SK-N-SH (cell line): ENCODE data around the gene RHBDL2. TPM values are rescaled to one million over a fixed set of nuclear protein-coding genes. Genes with fewer than 3 reads are reported as not detected.

Experiments used
- CTCF ChIA-PET: fragments of 300-600, 350-600 bp; formaldehyde crosslinking; extraction: SDS; loops from one replicate; lab custom pipeline; 2021; lab: Yijun Ruan, JAX
- POLR2A ChIA-PET: fragments of 350-600 bp; sonication (Branson Sonifier 250); formaldehyde crosslinking; extraction: SDS; loops from one replicate; lab custom pipeline; 2020; ENCODE audit warnings: antibody characterized with exemption, inconsistent platforms; lab: Yijun Ruan, JAX
- DNase-seq: peaks from one replicate; pipeline ENCODE4 v3.0.0; 2012
- H2AFZ ChIP-seq: fragments of 200-600 bp; sonication (generic); 2 replicates; pipeline ENCODE4 v1.8.1; 2016; ENCODE audit warnings: antibody characterized with exemption, mild to moderate bottlenecking, low read depth
- H3F3A ChIP-seq: fragments of 200-600 bp; sonication (generic); replicated peaks from 2 replicates; pipeline ENCODE3; 2016; ENCODE audit warnings: antibody characterized with exemption, mild to moderate bottlenecking; ENCODE audit not compliant: insufficient read depth
- H3K27ac ChIP-seq, 2 experiments: fragments of 200-500 bp in 1 of 2; fragments of 200-600 bp in 1 of 2; sonication (Bioruptor generic) in 1 of 2; sonication (generic), shearing (Covaris generic) in 1 of 2; 2 replicates each; pipeline versions ENCODE4 v1.5.1 to v1.6.1; 2014 to 2016; ENCODE audit warnings: low read depth in 2 of 2, inconsistent platforms in 1 of 2, low read length in 1 of 2, mild to moderate bottlenecking in 1 of 2, mixed read lengths in 1 of 2
- H3K27me3 ChIP-seq: fragments of 200-600 bp; sonication (generic), shearing (Covaris generic); 2 replicates; pipeline ENCODE4 v1.6.1; 2016; ENCODE audit warnings: mixed run types; ENCODE audit not compliant: insufficient read depth
- H3K36me3 ChIP-seq, 2 experiments: fragments of 200-500 bp in 1 of 2; fragments of 200-600 bp in 1 of 2; sonication (Bioruptor generic) in 1 of 2; sonication (generic) in 1 of 2; replicated peaks in 1 of 2; 2 replicates each; pipeline versions ENCODE3 to v1.5.1; 2014 to 2016; ENCODE audit warnings: low read length in 1 of 2, mild to moderate bottlenecking in 1 of 2; ENCODE audit not compliant: insufficient read depth in 2 of 2, control insufficient read depth in 1 of 2
- H3K4me1 ChIP-seq, 2 experiments: fragments of 200-500 bp in 1 of 2; fragments of 200-600 bp in 1 of 2; sonication (Bioruptor generic) in 1 of 2; sonication (generic), shearing (Covaris generic) in 1 of 2; 2 replicates each; pipeline versions ENCODE4 v1.5.1 to v1.6.1; 2014 to 2016; ENCODE audit warnings: low read depth in 1 of 2, low read length in 1 of 2, mixed run types in 1 of 2; ENCODE audit not compliant: insufficient read depth in 2 of 2, control insufficient read depth in 1 of 2
- H3K4me2 ChIP-seq: fragments of 200-600 bp; sonication (generic), shearing (Covaris generic); 2 replicates; pipeline ENCODE4 v1.6.1; 2017; ENCODE audit warnings: mixed run types
- H3K4me3 ChIP-seq, 2 experiments: fragments of 200-500 bp in 1 of 2; fragments of 200-600 bp in 1 of 2; sonication (Bioruptor generic) in 1 of 2; sonication (generic), shearing (Covaris generic) in 1 of 2; 2 replicates each; pipeline versions ENCODE4 v1.5.1 to v1.8.1; 2014 to 2016; ENCODE audit warnings: low read depth in 2 of 2, inconsistent platforms in 1 of 2, low read length in 1 of 2, mild to moderate bottlenecking in 1 of 2, mixed read lengths in 1 of 2, moderate library complexity in 1 of 2
- H3K79me2 ChIP-seq: fragments of 200-600 bp; sonication (generic); 2 replicates; pipeline ENCODE4 v1.8.1; 2017; ENCODE audit warnings: mild to moderate bottlenecking; ENCODE audit not compliant: insufficient read depth
- H3K9ac ChIP-seq: fragments of 200-600 bp; sonication (generic); 2 replicates; pipeline ENCODE4 v1.6.1; 2017; ENCODE audit warnings: mixed run types
- H3K9me2 ChIP-seq: fragments of 200-600 bp; sonication (generic); 2 replicates; pipeline ENCODE4 v1.6.1; 2017; ENCODE audit warnings: mixed run types
- H3K9me3 ChIP-seq: fragments of 200-600 bp; sonication (generic); 2 replicates; pipeline ENCODE4 v1.6.1; 2017; ENCODE audit warnings: mixed run types, mild to moderate bottlenecking, moderate library complexity
- H4K20me1 ChIP-seq: fragments of 200-600 bp; sonication (generic); 2 replicates; pipeline ENCODE4 v1.6.1; 2017; ENCODE audit warnings: mild to moderate bottlenecking, mixed run types; ENCODE audit not compliant: insufficient read depth
- EP300 ChIP-seq, 2 experiments: IDR thresholded peaks; 2 replicates each; pipeline versions ENCODE4 v1.4.0 to v1.6.1; 2012; ENCODE audit warnings: borderline replicate concordance in 1 of 2, low read depth in 1 of 2, low read length in 1 of 2
- FOXJ3 ChIP-seq: sonication (generic); formaldehyde crosslinking; IDR thresholded peaks from 2 replicates; pipeline ENCODE4 v1.5.1; 2020; ENCODE audit warnings: mild to moderate bottlenecking, missing genetic modification reagents
- FOXM1 ChIP-seq: IDR thresholded peaks from 2 replicates; pipeline ENCODE4 v1.4.0; 2012; ENCODE audit warnings: low read depth, mild to moderate bottlenecking
- GABPA ChIP-seq: IDR thresholded peaks from 2 replicates; pipeline ENCODE4 v1.4.0; 2012; ENCODE audit warnings: low read depth, mild to moderate bottlenecking
- GATA2 ChIP-seq: sonication (generic); formaldehyde crosslinking; IDR thresholded peaks from 2 replicates; pipeline ENCODE4 v1.5.0; 2020; ENCODE audit warnings: mild to moderate bottlenecking, missing genetic modification reagents
- IRF3 ChIP-seq: fragments of 150-350 bp; IDR thresholded peaks from 2 replicates; pipeline ENCODE4 v1.6.1; 2016; ENCODE audit warnings: mild to moderate bottlenecking, low read depth, low read length
- MEF2A ChIP-seq: IDR thresholded peaks from 2 replicates; pipeline ENCODE4 v1.4.0; 2012; ENCODE audit warnings: low read depth, borderline replicate concordance
- PBX3 ChIP-seq: IDR thresholded peaks from 2 replicates; pipeline ENCODE4; 2012
- RAD21 ChIP-seq: IDR thresholded peaks from 2 replicates; pipeline ENCODE4 v1.6.1; 2012; ENCODE audit warnings: mild to moderate bottlenecking, low read length
- TEAD4 ChIP-seq: IDR thresholded peaks from 2 replicates; pipeline ENCODE4 v1.4.0; 2012; ENCODE audit warnings: mild to moderate bottlenecking, borderline replicate concordance; ENCODE audit not compliant: insufficient read depth
- ZBTB33 ChIP-seq: IDR thresholded peaks from 2 replicates; pipeline ENCODE4 v1.4.0; 2012; ENCODE audit warnings: low read depth, borderline replicate concordance
- WGBS: methylation state at CpG from one replicate; pipeline ENCODE4 v1.1.6; 2017; ENCODE audit warnings: low lambda C conversion rate; 5-methylcytosine and 5-hydroxymethylcytosine counted together
- polyA plus RNA-seq, 3 experiments: library from polyadenylated mRNA; depleted of rRNA; stranded (reverse); fragments of >200 nt; gene quantifications; 2 replicates each; pipeline ENCODE4 v1.2.3, GENCODE V29; 2012

Gene RHBDL2
- polyA plus RNA-seq, 1 of the 3 experiments (the other 2 are of a cell fraction): 0.07 TPM

- Histone ChIP-seq H3K79me2 (no peaks in the 10 kb centered on the region), H3K4me3 (no peak overlapping the region), H3K4me1 (no peaks in the 10 kb centered on the region), H3K27me3 (no peaks in the 10 kb centered on the region), H4K20me1 (no peaks in the 10 kb centered on the region), H3K9me2 (no peaks in the 10 kb centered on the region), H3K9ac (no peak overlapping the region), H2AFZ (no peak overlapping the region), H3K36me3 (no peaks in the 10 kb centered on the region), H3F3A (no peaks in the 10 kb centered on the region), H3K4me2 (no peak overlapping the region), H3K27ac (no peak overlapping the region), H3K9me3 (no peaks in the 10 kb centered on the region)
- ChIA-PET POLR2A (no interaction called here), CTCF (no interaction called here)
- DNase-seq: no peak
- 89% methylated on average over 3 of the region's 4 CpGs for WGBS
- TF ChIP-seq FOXM1 (no peak), FOXJ3 (no peak), ZBTB33 (no peak), IRF3 (no peak), MEF2A (no peak), TEAD4 (no peak)
These were observed 42.1 kb downstream of the RHBDL2 start for GRCh38 chr1:38899560-38899959.

GRCh38 chr1:38898653-38899230 lies 42.9 kb downstream of the RHBDL2 start:
- H2AFZ ChIP-seq: no peak overlapping the region
- DNase-seq: no peak
- no peak overlapping the region for H3K27ac ChIP-seq
- no peak overlapping the region for H3K9ac ChIP-seq
- H3F3A ChIP-seq: no peaks in the 10 kb centered on the region
- no peak overlapping the region for H3K4me3 ChIP-seq
- no peak for TF ChIP-seq GATA2 (CRISPR knock-in tag)
- no peak for TF ChIP-seq PBX3
- no peak for TF ChIP-seq GABPA
- no peak for TF ChIP-seq RAD21
- TF ChIP-seq EP300 (IDR thresholded peaks at IDR 0.05; ENCODE audit: borderline replicate concordance in 1 of 2, low read depth in 1 of 2, low read length in 1 of 2): no peak
- TF ChIP-seq FOXM1: no peak
- H3K9me2 ChIP-seq: no peaks in the 10 kb centered on the region
- H3K79me2 ChIP-seq: no peaks in the 10 kb centered on the region
- no peaks in the 10 kb centered on the region for H3K27me3 ChIP-seq
- H3K4me1 ChIP-seq: no peaks in the 10 kb centered on the region
- H3K36me3 ChIP-seq: no peaks in the 10 kb centered on the region
- ChIA-PET POLR2A (no interaction called here), CTCF (no interaction called here)
- H3K4me2 ChIP-seq: no peak overlapping the region
- H3K9me3 ChIP-seq: no peaks in the 10 kb centered on the region
- no peaks in the 10 kb centered on the region for H4K20me1 ChIP-seq
